GM12865 (cell line): ENCODE results near the gene MAVS.
A peak's percentile ranks its signal among the peaks of the same experiment; 100 is the strongest.

Experiments
- DNase-seq: peaks from one replicate; pipeline ENCODE4 v3.0.0; 2010; ENCODE audit warnings: low read depth
- H3K4me3 ChIP-seq: 2 replicates; pipeline ENCODE4 v1.5.1; 2011; ENCODE audit warnings: mild to moderate bottlenecking, low read depth, low read length, control low read depth
- TF ChIP-seq, protein P1 (sequence below): IDR thresholded peaks from 2 replicates; pipeline ENCODE4 v1.5.1; 2011; ENCODE audit warnings: low read length, control low read depth, low read depth, inconsistent platforms; ENCODE audit not compliant: insufficient read depth; ENCODE audit errors: missing control alignments

Gene MAVS

DNA sequence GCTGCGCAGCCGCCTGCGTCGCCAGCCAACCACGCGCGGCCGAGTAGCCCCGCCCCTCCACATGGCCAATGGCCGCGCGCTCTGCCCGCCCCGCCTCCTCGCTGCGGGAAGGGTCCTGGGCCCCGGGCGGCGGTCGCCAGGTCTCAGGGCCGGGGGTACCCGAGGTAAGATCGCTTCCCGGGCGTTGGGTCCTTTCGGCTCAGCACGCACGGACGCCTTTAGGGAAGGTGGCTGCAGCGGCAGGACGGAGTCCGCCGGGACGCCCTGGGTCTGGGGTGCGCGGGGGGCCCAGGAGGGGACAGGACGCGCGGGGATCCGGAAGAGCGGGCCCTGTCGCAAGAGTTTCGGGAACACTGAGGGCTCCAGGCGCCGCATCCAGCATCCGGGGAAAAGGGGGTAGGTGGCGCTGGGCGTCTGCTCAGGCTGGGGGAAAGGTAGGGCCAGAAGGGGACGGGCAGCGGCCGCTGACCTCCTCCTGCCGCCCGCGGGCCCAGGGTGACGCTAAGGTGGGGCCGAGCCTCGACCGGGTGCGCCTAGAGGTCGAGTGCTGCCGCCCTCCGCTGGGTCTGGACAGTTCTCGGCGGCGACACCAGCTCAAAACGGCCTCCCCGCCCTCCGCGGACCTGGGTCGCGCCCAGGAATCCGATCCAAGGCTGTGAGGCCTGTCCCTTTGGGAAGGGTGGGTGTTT, at the start of gene MAVS:
MAVS (plus strand) TSS at position 95 of the 689 bp plus-strand sequence. CDS start 7,791 bp downstream, outside the sequence.
- peak; percentile 90 for DNase-seq
- peak within 1 kb of the TSS; percentile 89 for H3K4me3 ChIP-seq
- TF ChIP-seq, protein P1, sequence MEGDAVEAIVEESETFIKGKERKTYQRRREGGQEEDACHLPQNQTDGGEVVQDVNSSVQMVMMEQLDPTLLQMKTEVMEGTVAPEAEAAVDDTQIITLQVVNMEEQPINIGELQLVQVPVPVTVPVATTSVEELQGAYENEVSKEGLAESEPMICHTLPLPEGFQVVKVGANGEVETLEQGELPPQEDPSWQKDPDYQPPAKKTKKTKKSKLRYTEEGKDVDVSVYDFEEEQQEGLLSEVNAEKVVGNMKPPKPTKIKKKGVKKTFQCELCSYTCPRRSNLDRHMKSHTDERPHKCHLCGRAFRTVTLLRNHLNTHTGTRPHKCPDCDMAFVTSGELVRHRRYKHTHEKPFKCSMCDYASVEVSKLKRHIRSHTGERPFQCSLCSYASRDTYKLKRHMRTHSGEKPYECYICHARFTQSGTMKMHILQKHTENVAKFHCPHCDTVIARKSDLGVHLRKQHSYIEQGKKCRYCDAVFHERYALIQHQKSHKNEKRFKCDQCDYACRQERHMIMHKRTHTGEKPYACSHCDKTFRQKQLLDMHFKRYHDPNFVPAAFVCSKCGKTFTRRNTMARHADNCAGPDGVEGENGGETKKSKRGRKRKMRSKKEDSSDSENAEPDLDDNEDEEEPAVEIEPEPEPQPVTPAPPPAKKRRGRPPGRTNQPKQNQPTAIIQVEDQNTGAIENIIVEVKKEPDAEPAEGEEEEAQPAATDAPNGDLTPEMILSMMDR: no peak

DNA sequence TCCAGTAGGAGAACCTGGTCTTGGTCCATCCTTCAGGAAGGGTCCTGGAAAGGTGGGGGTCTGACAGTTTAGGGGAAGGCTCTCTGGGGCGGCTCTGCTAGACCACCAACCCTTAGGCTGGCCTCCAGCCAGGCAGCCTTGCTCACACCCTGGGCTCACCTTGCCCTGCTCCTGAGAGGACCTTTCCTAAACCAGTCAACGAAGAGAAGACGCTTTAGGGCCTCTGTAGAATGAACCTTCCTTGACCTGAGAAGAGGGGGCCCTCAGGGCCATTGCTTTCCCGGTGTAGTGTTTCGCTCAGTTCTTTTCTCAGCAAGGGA, 49.4 kb upstream of the MAVS start:
- DNase-seq: no peak
- peak overlapping the region; percentile 91 for H3K4me3 ChIP-seq
- TF ChIP-seq, protein P1: no peak

DNA sequence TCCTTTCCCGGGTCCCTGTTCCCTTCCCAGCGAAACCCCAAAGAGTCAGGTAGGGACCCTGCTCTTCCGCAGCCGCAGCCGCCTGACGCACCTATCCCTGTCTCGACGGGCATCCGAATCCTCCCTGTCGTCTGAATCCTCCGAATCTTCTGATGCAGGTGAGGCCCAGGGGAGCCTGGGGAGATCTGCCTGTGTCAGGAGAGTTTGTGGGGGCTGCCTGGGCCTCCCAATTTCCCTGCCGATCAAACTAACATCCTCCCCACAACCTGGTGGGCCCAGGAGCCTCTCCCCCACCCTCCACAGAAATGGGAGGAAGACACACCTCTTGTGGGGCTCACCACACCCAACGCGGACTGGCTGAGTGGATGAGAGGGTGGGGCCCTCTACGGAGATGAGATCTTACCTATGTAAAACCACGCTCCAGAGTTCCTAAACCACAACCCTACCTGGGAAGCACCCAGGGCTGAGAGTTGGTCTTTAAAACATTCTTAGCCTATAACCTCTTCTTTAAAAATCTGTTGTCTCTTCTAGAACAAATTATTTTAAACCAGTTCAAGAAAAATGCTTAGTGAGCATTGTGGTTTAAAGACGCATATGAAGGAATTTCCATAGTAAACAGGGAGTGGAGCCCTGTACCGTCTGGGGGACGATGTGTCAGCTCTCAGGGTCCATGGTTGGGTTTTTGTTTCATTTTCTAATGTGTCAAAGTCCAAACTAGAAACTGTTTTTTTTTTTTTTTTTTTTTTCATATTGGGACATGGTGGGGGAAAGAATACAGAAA, 48.9 kb upstream of the MAVS start:
- TF ChIP-seq, protein P1: no peak
- peak; percentile 53 for DNase-seq
- peak overlapping the region; percentile 91 for H3K4me3 ChIP-seq

DNA sequence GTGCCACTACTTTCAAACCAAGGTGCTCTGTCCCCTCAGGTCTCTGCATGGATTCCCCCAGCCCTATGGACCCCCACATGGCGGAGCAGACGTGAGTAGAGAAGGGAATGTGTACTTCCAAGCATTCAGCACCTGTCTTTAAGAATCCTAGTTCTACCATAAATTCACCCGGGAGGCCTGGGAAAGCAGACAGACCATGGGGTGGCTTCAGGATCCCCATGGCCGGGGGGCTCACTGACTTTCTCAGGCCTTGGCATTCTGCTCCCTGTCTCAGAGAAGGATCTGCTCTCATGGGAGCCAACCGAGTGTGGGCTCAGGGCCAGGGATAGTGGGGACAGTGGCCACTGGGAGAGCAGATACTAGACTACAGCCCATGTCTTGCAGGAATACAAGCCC, 48.3 kb upstream of the MAVS start:
- H3K4me3 ChIP-seq: peak overlapping the region; percentile 91
- no peak for DNase-seq
- TF ChIP-seq, protein P1: no peak

DNA sequence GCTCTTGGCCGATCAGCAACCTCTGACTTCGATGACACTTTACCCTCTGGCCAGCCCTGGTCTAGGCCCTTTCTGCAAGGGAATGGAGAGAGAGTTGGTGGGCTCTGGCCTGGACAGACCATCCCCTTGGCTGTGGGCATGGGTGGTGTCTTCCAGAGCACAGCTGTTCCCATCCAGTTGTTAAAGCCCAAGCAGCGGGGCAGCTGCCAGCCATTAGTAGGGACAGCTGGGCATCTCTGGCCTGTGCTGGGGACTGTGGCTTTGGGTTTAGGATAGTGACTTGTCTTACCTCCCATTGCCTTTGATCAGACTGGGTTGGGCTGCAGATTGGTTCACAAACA, 47.8 kb upstream of the MAVS start:
- TF ChIP-seq, protein P1: no peak
- H3K4me3 ChIP-seq: no peak overlapping the region
- no peak for DNase-seq

DNA sequence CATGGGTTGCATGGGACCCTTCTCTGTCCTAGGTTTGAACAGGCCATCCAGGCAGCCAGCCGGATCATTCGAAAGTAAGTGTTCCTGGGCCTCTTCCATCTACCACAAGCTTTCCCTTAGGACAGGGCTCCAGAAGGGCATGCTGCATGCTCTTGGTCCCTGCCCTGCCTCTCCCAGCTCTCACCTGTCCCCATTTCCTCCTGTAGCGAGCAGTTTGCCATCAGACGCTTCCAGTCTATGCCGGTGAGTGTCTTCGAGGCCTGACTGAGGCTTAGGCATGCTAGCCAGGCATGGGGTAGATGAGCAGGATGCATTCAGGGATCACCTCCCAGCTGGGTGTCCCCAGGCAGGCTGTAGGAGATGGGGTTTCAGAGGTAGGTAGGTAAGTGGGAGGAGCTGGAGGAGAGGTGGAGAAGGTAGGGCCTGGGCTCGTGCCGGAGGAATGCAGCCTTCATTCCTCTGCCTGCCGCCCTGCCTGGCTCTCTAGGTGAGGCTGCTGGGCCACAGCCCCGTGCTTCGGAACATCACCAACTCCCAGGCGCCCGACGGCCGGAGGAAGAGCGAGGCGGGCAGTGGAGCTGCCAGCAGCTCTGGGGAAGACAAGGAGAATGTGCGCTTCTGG, 46.3 kb upstream of the MAVS start:
- TF ChIP-seq, protein P1: no peak
- H3K4me3 ChIP-seq: no peak overlapping the region
- no peak for DNase-seq
